HG03571 (cell line): ENCODE results near the gene ATP11C.
"Not testable (repeated sequence)": the region's sequence is repeated elsewhere in the genome, so short reads cannot be mapped to it uniquely, and the experiment has no call there.

ENCODE experiments used
- ATAC-seq: cut with Tn5 transposase; IDR thresholded peaks from one replicate; pipeline ENCODE4 v1.9.1; 2021; ENCODE audit not compliant: unreplicated experiment

The ATP11C gene

GRCh38 chrX:139738581-139738980, 194.3 kb downstream of the ATP11C start:
- ATAC-seq, result no peak

DNA sequence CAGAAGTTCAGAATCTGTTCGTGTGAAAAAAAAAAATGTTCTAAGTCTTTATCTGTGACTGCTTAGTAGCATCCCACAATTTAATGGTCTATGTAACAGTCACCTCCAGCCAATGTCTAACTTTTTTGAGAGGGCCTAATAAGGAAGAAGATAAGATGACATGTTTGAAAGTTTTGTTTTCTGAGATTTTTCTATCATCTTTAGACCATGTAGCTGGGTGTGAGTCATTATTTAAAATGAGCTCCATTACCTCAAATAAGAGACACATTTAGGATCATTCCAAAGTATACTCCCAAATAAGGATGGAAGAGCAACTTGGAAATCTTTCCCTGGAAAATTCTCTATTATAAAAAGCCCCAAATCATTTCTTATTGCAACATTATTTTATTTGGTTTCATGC, 196.7 kb downstream of the ATP11C start:
- ATAC-seq, result no peak

- no peak for ATAC-seq
These were observed 197.9 kb downstream of the ATP11C start for GRCh38 chrX:139734996-139735395.

DNA sequence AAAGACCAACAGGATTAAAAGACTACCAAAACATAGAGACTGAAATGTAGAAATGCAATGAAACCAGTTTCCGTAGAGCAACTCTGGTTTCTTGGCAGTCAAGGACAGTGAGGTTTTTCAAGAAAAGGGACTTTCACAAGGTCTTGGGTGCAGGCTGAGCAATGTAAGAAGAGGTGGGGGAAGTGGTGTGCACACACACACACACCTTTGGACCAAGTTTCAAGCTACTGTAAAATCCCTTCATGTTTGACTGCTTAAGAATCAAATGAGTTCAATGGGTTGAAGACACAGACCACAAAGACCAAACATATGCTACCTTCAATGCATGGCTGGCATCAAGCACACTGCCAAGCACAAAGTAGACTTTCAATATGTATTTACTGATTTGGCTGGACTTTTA, 207.1 kb downstream of the ATP11C start:
- peak; percentile 79 for ATAC-seq

- no peak for ATAC-seq
These were observed 208.2 kb downstream of the ATP11C start for GRCh38 chrX:139724626-139725025.

DNA sequence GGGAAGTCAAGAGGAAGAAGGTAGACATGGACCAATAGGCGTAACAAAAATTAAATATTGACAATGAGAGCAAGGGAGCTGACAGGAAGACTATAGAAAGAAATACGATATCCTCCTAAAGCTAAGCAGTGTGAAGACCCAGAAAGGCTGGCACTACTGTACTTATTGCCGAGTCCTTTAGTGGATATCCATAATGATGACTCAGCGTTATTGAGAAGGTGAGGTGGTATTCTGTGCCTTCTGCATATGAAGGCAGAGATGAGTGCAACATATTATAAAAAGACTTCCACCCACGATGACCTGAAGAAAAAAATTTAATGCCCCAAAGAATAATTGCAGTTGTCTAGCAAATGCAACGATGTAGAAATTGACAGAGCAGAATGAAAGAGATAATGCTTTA, 211.9 kb downstream of the ATP11C start:
- ATAC-seq, result no peak

DNA sequence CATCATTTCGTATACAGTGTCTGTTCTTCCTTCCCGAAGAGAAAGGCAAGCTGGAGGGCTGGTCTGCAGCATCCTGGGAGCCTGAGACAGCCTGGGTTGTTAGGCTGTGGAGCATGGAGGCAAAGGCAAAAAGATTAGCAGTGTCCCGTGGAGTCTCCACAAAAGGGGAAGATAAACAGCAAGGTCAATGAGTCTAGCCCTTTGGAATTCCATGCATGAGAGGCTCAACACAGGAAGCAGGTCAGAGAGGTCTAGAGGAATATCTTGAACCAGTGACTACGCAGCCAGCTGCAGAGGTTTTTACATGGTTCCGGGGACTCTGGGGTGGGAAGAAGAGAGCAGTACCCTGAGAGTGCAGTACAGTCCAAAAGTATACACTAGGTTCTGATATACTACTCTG, 212.7 kb downstream of the ATP11C start:
- ATAC-seq, result no peak

DNA sequence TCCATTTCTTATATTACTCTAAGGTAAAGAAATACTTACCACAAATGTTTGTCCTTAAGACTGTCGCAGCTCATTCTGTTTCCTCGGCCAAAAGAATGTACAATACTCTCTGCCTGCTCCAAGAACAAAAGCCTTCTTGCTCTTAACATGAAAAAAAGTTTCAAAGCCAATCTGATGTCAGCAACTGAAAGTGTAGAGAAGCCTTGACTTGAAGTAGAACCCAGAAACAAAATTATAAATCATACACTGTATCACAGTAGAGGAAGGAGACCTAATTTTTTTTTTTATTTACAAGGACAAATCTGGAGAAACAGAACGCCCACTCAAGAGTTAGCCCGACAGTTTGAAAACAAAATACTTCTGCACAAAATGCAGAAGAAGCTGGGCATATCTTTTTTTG, 224.8 kb downstream of the ATP11C start, which contains the start of gene MCF2:
MCF2 (minus strand) TSS at position 101 of the 400 bp plus-strand sequence. CDS start 56,423 bp downstream, outside the sequence.
- ATAC-seq, result no peak

DNA sequence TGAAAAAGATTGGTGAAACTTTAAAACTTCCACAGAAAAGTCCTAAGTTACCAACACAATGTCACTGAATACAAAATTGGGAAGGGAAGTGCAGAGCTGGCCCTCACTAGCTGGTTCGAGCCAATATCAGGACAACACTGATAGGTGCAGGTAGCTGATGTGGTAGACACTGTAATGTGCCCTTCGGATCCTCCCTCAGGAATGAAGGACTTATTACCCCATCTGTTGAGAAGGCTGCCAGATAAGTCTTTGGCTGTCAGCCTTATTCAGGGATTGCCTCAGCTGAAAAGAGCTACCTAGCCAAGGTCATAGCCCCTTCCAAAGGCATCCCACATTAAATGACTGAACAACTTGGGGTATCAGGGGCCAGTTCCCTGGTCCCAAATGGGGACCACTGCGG, 230.2 kb downstream of the ATP11C start:
- ATAC-seq, result no peak

DNA sequence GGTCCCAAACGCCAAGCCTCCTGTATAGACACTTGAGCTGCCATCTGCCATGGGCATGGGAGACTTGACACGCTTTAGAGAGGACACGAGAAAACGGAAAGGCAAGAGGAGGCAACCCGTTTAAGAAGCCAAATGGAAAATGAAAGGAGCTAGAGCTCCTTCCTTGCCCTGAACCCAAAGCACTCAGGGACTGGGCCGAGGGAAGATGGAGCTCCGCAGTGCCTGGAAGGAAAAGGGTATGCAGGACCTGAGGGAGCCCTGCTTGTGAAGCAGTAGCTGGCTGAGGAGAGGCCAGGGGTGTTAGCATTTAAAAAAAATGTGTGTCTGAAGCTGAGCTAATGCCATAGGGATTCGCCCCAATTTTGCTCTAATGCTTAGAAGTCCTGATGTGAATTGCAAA, 239.9 kb downstream of the ATP11C start:
- ATAC-seq, result no peak

- ATAC-seq, result no peak
These were observed 240.4 kb downstream of the ATP11C start for GRCh38 chrX:139692506-139692849.

GRCh38 chrX:139691843-139692505, 240.9 kb downstream of the ATP11C start:
- no peak for ATAC-seq

DNA sequence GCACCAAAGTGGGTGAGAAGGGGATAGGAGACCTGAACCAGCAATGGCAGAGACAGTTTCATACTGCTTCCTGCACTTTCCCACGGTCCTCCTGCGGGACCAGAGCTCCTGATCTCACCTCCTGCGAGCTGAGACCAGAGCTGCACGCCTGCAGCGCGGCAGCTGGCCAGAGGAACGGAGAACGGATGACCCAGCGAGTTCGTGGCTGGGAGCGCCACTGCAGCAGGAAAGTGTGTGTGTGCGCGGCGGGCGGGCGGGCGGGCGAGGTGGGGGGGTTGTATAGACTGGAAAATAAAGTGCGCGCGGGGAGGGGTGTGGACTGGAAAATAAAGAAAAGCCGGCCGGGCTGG, 241.4 kb downstream of the ATP11C start:
- no peak for ATAC-seq

DNA sequence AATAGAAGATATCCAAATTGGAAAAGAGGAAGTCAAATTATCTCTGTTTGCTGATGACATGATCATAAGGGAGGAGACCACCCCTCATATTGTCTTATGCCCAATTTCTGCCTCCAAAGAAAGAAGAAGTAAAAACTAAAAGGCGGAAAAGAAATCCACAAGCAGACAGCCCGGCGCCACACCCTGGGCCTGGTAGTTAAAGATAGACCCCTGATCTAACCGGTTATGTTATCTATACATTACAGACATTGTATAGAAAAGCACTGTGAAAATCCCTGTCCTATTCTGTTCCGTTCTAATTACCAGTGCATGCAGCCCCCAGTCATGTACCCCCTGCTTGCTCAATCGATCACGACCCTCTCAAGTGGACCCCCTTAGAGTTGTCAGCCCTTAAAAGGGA, 247.7 kb downstream of the ATP11C start:
- not testable (repeated sequence) for ATAC-seq

- ATAC-seq, result no peak
These were observed 252.5 kb downstream of the ATP11C start for GRCh38 chrX:139680356-139680755.
